Mesodermal cell (in vitro differentiated cells): ENCODE data around the gene TAF8.

Experiments used
- H3K27ac ChIP-seq: 2 replicates; pipeline ENCODE4 v1.7.0; 2013; ENCODE audit warnings: mild to moderate bottlenecking, low read depth, low read length, moderate library complexity; ENCODE audit not compliant: severe bottlenecking
- H3K36me3 ChIP-seq: 2 replicates; pipeline ENCODE4 v1.7.1; 2013; ENCODE audit warnings: mild to moderate bottlenecking, low read length, moderate library complexity; ENCODE audit not compliant: control insufficient read depth, insufficient read depth
- H3K4me1 ChIP-seq: one replicate; pipeline ENCODE4 v1.7.1; 2013; ENCODE audit warnings: mild to moderate bottlenecking, low read length; ENCODE audit not compliant: insufficient read depth, control insufficient read depth, poor library complexity, severe bottlenecking
- H3K4me3 ChIP-seq: 2 replicates; pipeline ENCODE4 v1.7.0; 2013; ENCODE audit warnings: low read length, control low read depth, mild to moderate bottlenecking; ENCODE audit not compliant: insufficient read depth, poor library complexity, severe bottlenecking; ENCODE audit errors: extremely low read depth
- H3K9me3 ChIP-seq: 2 replicates; pipeline ENCODE4 v1.7.1; 2013; ENCODE audit warnings: mild to moderate bottlenecking, low read length, moderate library complexity; ENCODE audit not compliant: control insufficient read depth
- WGBS, 2 experiments: methylation state at CpG; one replicate each; pipeline ENCODE4 v1.1.5; 2013; ENCODE audit warnings: missing lambda C conversion rate in 2 of 2; ENCODE audit not compliant: insufficient coverage in 2 of 2; 5-methylcytosine and 5-hydroxymethylcytosine counted together

The TAF8 gene

DNA sequence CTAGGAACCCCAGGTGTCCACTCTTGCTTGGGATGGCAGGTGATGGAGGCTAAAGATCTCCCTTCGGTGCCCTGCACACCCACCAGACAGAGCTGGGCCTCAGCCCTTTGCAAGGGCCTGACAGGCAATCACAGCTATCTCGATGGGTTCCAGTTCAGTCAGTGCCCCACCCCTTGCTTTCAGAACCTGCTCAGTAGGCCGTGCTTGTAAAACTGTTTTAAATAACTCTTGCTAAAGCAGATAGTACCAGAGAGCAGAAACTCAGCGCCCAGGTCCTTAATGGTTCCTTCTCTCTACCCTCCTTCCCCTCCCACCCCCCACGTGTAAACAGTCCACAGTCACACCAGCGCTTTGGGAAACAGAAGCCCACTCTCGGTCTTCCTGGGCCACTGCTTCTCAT lies 52.9 kb downstream of the TAF8 start:
- Histone ChIP-seq H3K9me3 (no peaks in the 10 kb centered on the region), H3K27ac (no peak overlapping the region), H3K36me3 (no peaks in the 10 kb centered on the region), H3K4me1 (peaks cover 23% of the 10 kb centered on the region), H3K4me3 (no peak overlapping the region)
- 88 to 95% methylated on average over 7 of the region's 7 CpGs for WGBS, 2 experiments

- Histone ChIP-seq H3K36me3 (no peaks in the 10 kb centered on the region), H3K27ac (no peak overlapping the region), H3K9me3 (no peaks in the 10 kb centered on the region), H3K4me1 (peaks cover 23% of the 10 kb centered on the region), H3K4me3 (peak overlapping the region; percentile 31)
- 87 to 91% methylated on average over 12 of the region's 12 CpGs for WGBS, 2 experiments
These were observed 53.4 kb downstream of the TAF8 start for GRCh38 chr6:42103753-42104094.

- Histone ChIP-seq H3K36me3 (no peaks in the 10 kb centered on the region), H3K27ac (no peak overlapping the region), H3K4me1 (peaks cover 20% of the 10 kb centered on the region), H3K4me3 (peak overlapping the region; percentile 31), H3K9me3 (no peaks in the 10 kb centered on the region)
- 4 to 14% methylated on average over 30 to 52 of the region's 66 CpGs for WGBS, 2 experiments
These were observed 53.9 kb downstream of the TAF8 start for GRCh38 chr6:42104095-42104803.

DNA sequence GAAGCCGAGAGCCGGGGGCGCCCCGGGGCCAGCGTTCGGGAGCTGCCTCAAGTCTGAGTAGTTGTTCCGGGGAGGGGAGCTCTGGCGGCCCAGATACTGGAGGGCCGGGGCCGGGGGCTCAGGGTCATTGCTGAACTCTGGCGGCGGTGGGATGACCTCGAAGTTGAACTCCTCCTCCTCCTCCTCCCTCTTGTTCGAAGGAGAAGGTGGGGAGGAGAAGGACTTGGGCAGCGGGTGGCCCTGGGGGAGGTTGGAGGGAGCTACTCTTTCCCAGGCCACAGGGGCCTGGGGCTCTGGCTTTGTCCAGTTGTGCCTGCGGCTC lies 54.4 kb downstream of the TAF8 start:
- 39 to 83% methylated on average over 1 to 9 of the region's 16 CpGs for WGBS, 2 experiments
- no peaks in the 10 kb centered on the region for H3K9me3 ChIP-seq
- H3K4me1 ChIP-seq, result peaks cover 16% of the 10 kb centered on the region
- no peak overlapping the region for H3K27ac ChIP-seq
- H3K4me3 ChIP-seq, result peak overlapping the region; percentile 31
- H3K36me3 ChIP-seq, result peaks cover 1% of the 10 kb centered on the region

GRCh38 chr6:42105156-42105648 lies 54.9 kb downstream of the TAF8 start:
- Histone ChIP-seq H3K4me1 (peaks cover 13% of the 10 kb centered on the region), H3K9me3 (no peaks in the 10 kb centered on the region), H3K4me3 (no peak overlapping the region), H3K27ac (no peak overlapping the region), H3K36me3 (peaks cover 4% of the 10 kb centered on the region)
- 92 to 97% methylated on average over 13 to 16 of the region's 17 CpGs for WGBS, 2 experiments

- Histone ChIP-seq H3K4me3 (no peak overlapping the region), H3K27ac (no peak overlapping the region), H3K9me3 (no peaks in the 10 kb centered on the region), H3K4me1 (peaks cover 7% of the 10 kb centered on the region), H3K36me3 (peaks cover 4% of the 10 kb centered on the region)
- WGBS, 2 experiments, result 83% methylated on average over 1 of the region's 1 CpG; no CpG with 5 or more reads in 1 of the 2 experiments
These were observed 55.4 kb downstream of the TAF8 start for GRCh38 chr6:42105709-42106108.

GRCh38 chr6:42106112-42107023 lies 56.0 kb downstream of the TAF8 start:
- H3K9me3 ChIP-seq, result no peaks in the 10 kb centered on the region
- H3K27ac ChIP-seq, result no peak overlapping the region
- H3K36me3 ChIP-seq, result peaks cover 4% of the 10 kb centered on the region
- peaks cover 5% of the 10 kb centered on the region for H3K4me1 ChIP-seq
- 87 to 89% methylated on average over 9 to 14 of the region's 19 CpGs for WGBS, 2 experiments
- no peak overlapping the region for H3K4me3 ChIP-seq

DNA sequence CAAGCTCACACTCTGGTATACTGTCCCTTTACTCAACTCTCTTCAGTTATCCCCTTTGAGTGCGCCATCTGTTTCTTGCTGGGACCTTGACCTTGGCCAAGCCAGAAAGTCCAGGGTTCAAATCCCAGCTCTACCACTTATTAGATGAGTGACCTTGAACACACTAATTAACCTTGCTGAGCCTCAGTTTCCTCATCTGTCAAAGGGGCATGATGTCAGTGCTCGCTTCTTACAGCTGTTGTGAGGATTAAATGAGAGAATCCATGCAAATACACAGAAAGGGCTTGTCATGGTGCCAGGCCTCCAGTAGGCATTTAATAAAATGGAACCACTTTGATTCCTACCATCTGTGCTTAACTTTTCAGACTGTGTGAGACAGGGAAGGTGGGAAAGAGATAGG lies 57.7 kb downstream of the TAF8 start:
- Histone ChIP-seq H3K4me1 (peaks cover 5% of the 10 kb centered on the region), H3K9me3 (no peaks in the 10 kb centered on the region), H3K4me3 (no peak overlapping the region), H3K36me3 (peaks cover 4% of the 10 kb centered on the region), H3K27ac (no peak overlapping the region)
- WGBS, 2 experiments, result 90 to 100% methylated on average over 2 of the region's 2 CpGs

DNA sequence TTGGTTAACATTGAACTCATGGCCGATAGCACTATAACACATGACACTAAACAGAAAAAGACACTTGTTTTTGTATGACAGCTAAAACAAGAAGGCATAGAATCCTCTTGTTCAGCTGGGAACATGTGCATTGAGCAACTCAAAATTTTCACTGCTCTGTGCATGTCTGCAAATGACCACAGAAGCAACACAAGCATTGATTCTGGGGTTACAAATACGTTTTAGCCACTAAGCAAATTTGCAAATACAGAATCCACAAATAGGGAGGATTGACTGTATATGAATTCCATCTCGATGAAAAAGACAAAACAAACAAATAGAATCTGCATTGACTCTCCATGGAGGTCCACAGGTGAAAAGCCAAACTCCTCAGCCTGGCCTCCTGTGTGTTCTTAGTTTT lies 60.4 kb downstream of the TAF8 start:
- no peak overlapping the region for H3K4me3 ChIP-seq
- 88% methylated on average over 1 of the region's 3 CpGs; no CpG with 5 or more reads in 1 of the 2 experiments for WGBS, 2 experiments
- no peak overlapping the region for H3K27ac ChIP-seq
- H3K9me3 ChIP-seq, result no peaks in the 10 kb centered on the region
- H3K4me1 ChIP-seq, result no peaks in the 10 kb centered on the region
- H3K36me3 ChIP-seq, result peaks cover 4% of the 10 kb centered on the region

GRCh38 chr6:42112351-42112750 lies 62.0 kb downstream of the TAF8 start:
- H3K4me1 ChIP-seq, result no peaks in the 10 kb centered on the region
- no peak overlapping the region for H3K27ac ChIP-seq
- peaks cover 4% of the 10 kb centered on the region for H3K36me3 ChIP-seq
- no peaks in the 10 kb centered on the region for H3K9me3 ChIP-seq
- WGBS, 2 experiments, result 89 to 100% methylated on average over 1 of the region's 1 CpG
- no peak overlapping the region for H3K4me3 ChIP-seq
